H9 (cell line): Measurements from ENCODE around the gene TRPM1. TPM values are rescaled to one million over a fixed set of nuclear protein-coding genes. Genes with fewer than 3 reads are reported as not detected.

Experiments
- DNase-seq: peaks from one replicate; pipeline ENCODE4 v3.0.0-alpha.2; 2017
- H2AFZ ChIP-seq: one replicate; pipeline ENCODE4 v1.6.1; 2013; ENCODE audit warnings: mild to moderate bottlenecking, low read length, control low read depth, moderate library complexity
- H2AK5ac ChIP-seq: 2 replicates; pipeline ENCODE4 v1.6.1; 2013; ENCODE audit warnings: low read length, control low read depth, mixed read lengths; ENCODE audit not compliant: insufficient read length
- H2BK120ac ChIP-seq: one replicate; pipeline ENCODE4 v1.6.1; 2013; ENCODE audit warnings: low read depth, mild to moderate bottlenecking, low read length, control low read depth, inconsistent platforms; ENCODE audit not compliant: poor library complexity, severe bottlenecking
- H2BK12ac ChIP-seq: 2 replicates; pipeline ENCODE4 v1.6.1; 2013; ENCODE audit warnings: low read length, control low read depth, mixed read lengths, low read depth; ENCODE audit not compliant: insufficient read length
- H2BK15ac ChIP-seq: 2 replicates; pipeline ENCODE4 v1.6.1; 2013; ENCODE audit warnings: low read depth, low read length, control low read depth
- H2BK20ac ChIP-seq: one replicate; pipeline ENCODE4 v1.6.1; 2013; ENCODE audit warnings: low read depth, mild to moderate bottlenecking, low read length, control low read depth, inconsistent platforms; ENCODE audit not compliant: poor library complexity, severe bottlenecking
- H2BK5ac ChIP-seq: 2 replicates; pipeline ENCODE4 v1.6.1; 2013; ENCODE audit warnings: low read length, control low read depth, mixed read lengths; ENCODE audit not compliant: insufficient read length
- H3K14ac ChIP-seq: 2 replicates; pipeline ENCODE4 v1.6.1; 2013; ENCODE audit warnings: low read length, control low read depth; ENCODE audit not compliant: insufficient read depth
- H3K18ac ChIP-seq: 2 replicates; pipeline ENCODE4 v1.6.1; 2013; ENCODE audit warnings: low read depth, mild to moderate bottlenecking, mixed read lengths, low read length, control low read depth; ENCODE audit not compliant: insufficient read length
- H3K23ac ChIP-seq: 2 replicates; pipeline ENCODE4 v1.6.1; 2013; ENCODE audit warnings: low read length, control low read depth, mixed read lengths, low read depth; ENCODE audit not compliant: insufficient read length
- H3K23me2 ChIP-seq: 2 replicates; pipeline ENCODE4 v1.6.1; 2013; ENCODE audit warnings: low read depth, mild to moderate bottlenecking, mixed read lengths, low read length, control low read depth; ENCODE audit not compliant: insufficient read length, poor library complexity, severe bottlenecking
- H3K27ac ChIP-seq: 2 replicates; pipeline ENCODE4 v1.5.1; 2013; ENCODE audit warnings: low read length, control low read depth, mixed read lengths, low read depth; ENCODE audit not compliant: insufficient read length
- H3K27me3 ChIP-seq: 2 replicates; pipeline ENCODE4 v1.6.1; 2013; ENCODE audit warnings: low read length, control low read depth, inconsistent platforms; ENCODE audit not compliant: insufficient read depth
- H3K4ac ChIP-seq: 2 replicates; pipeline ENCODE4 v1.6.1; 2013; ENCODE audit warnings: low read depth, mild to moderate bottlenecking, control low read depth, inconsistent platforms, low read length, moderate library complexity
- H3K4me1 ChIP-seq: 2 replicates; pipeline ENCODE4 v1.6.1; 2013; ENCODE audit warnings: low read length, control low read depth, inconsistent platforms; ENCODE audit not compliant: insufficient read depth
- H3K4me2 ChIP-seq: 2 replicates; pipeline ENCODE4 v1.6.1; 2013; ENCODE audit warnings: low read length, control low read depth, mixed read lengths; ENCODE audit not compliant: insufficient read length, insufficient read depth
- H3K56ac ChIP-seq: 2 replicates; pipeline ENCODE4 v1.6.1; 2013; ENCODE audit warnings: low read depth, mild to moderate bottlenecking, mixed read lengths, low read length, control low read depth; ENCODE audit not compliant: insufficient read length
- H3K79me1 ChIP-seq: 2 replicates; pipeline ENCODE4 v1.6.1; 2013; ENCODE audit warnings: low read depth, mild to moderate bottlenecking, moderate library complexity, low read length, control low read depth, inconsistent platforms; ENCODE audit not compliant: insufficient read depth, poor library complexity, severe bottlenecking
- H3K79me2 ChIP-seq: 2 replicates; pipeline ENCODE4 v1.6.1; 2013; ENCODE audit warnings: low read length, control low read depth, inconsistent platforms; ENCODE audit not compliant: insufficient read depth
- H3K9ac ChIP-seq: 2 replicates; pipeline ENCODE4 v1.6.1; 2013; ENCODE audit warnings: low read length, control low read depth, mixed read lengths; ENCODE audit not compliant: insufficient read length; ENCODE audit errors: extremely low read depth
- H3K9me3 ChIP-seq: one replicate; pipeline ENCODE4 v1.6.1; 2013; ENCODE audit warnings: low read depth, low read length, inconsistent platforms; ENCODE audit not compliant: control insufficient read depth
- H3T11ph ChIP-seq: one replicate; pipeline ENCODE4 v1.6.1; 2013; ENCODE audit warnings: mild to moderate bottlenecking, low read length, control low read depth, inconsistent platforms
- H4K20me1 ChIP-seq: one replicate; pipeline ENCODE4 v1.6.1; 2013; ENCODE audit not compliant: control insufficient read depth, insufficient read length, insufficient read depth
- H4K5ac ChIP-seq: 2 replicates; pipeline ENCODE4 v1.6.1; 2013; ENCODE audit warnings: low read depth, mild to moderate bottlenecking, mixed read lengths, low read length, control low read depth; ENCODE audit not compliant: insufficient read length
- H4K8ac ChIP-seq: replicated peaks from 2 replicates; pipeline ENCODE4 v1.6.1; 2013; ENCODE audit warnings: low read length, control low read depth, mixed read lengths, low read depth; ENCODE audit not compliant: insufficient read length
- H4K91ac ChIP-seq: 2 replicates; pipeline ENCODE4 v1.6.1; 2013; ENCODE audit warnings: low read depth, mild to moderate bottlenecking, moderate library complexity, mixed read lengths, low read length, control low read depth; ENCODE audit not compliant: insufficient read length
- H3K27ac Mint-ChIP-seq, 3 experiments: 2 replicates in 2 of 3; 3 replicates in 1 of 3; pipeline ENCODE4 v1.8.0; 2020 to 2021; ENCODE audit warnings: mixed read lengths in 3 of 3, mild to moderate bottlenecking in 1 of 3, moderate library complexity in 1 of 3
- H3K27me3 Mint-ChIP-seq: 2 replicates; pipeline ENCODE4 v1.8.0; 2021; ENCODE audit warnings: low read depth, mild to moderate bottlenecking, moderate library complexity, mixed read lengths
- H3K36me3 Mint-ChIP-seq, 3 experiments: 2 replicates in 2 of 3; 3 replicates in 1 of 3; pipeline ENCODE4 v1.8.0; 2020 to 2021; ENCODE audit warnings: low read depth in 3 of 3, mixed read lengths in 3 of 3; ENCODE audit not compliant: insufficient read depth in 1 of 3
- H3K4me1 Mint-ChIP-seq, 2 experiments: 2 replicates each; pipeline ENCODE4 v1.8.0; 2020; ENCODE audit warnings: mixed read lengths in 2 of 2
- H3K4me3 Mint-ChIP-seq, 2 experiments: 2 replicates in 1 of 2; 3 replicates in 1 of 2; pipeline ENCODE4 v1.8.0; 2020 to 2021; ENCODE audit warnings: mild to moderate bottlenecking in 2 of 2, mixed read lengths in 2 of 2, moderate library complexity in 1 of 2
- H3K9me3 Mint-ChIP-seq, 2 experiments: 2 replicates in 1 of 2; 3 replicates in 1 of 2; pipeline ENCODE4 v1.8.0; 2020; ENCODE audit warnings: mild to moderate bottlenecking in 2 of 2, mixed read lengths in 2 of 2, moderate library complexity in 1 of 2
- WGBS: extraction: QIAGEN DNeasy Blood & Tissue Kit; methylation state at CpG from one replicate; pipeline ENCODE4 v1.1.7; 2013; ENCODE audit warnings: missing lambda C conversion rate, low lambda C conversion rate, mixed read lengths; ENCODE audit not compliant: insufficient read length; ENCODE audit errors: extremely low coverage; 5-methylcytosine and 5-hydroxymethylcytosine counted together
- total RNA-seq: library from RNA; stranded (reverse); gene quantifications from 2 replicates; pipeline ENCODE4 v1.2.1, GENCODE V29; 2021
- TF ChIP-seq, protein P1 (sequence below): fragments of 200-600 bp; sonication (generic); conservative IDR thresholded peaks from 3 replicates; pipeline ENCODE4 v1.8.0; 2021; ENCODE audit warnings: antibody characterized with exemption, mild to moderate bottlenecking

The TRPM1 gene
- total RNA-seq, 1 experiment from 2014 or later: not detected

- H2AFZ ChIP-seq: no peak overlapping the region
- no peaks in the 10 kb centered on the region for H4K20me1 ChIP-seq
- no peak overlapping the region for H3T11ph ChIP-seq
- H3K27me3 ChIP-seq: no peaks in the 10 kb centered on the region
- TF ChIP-seq, protein P1, sequence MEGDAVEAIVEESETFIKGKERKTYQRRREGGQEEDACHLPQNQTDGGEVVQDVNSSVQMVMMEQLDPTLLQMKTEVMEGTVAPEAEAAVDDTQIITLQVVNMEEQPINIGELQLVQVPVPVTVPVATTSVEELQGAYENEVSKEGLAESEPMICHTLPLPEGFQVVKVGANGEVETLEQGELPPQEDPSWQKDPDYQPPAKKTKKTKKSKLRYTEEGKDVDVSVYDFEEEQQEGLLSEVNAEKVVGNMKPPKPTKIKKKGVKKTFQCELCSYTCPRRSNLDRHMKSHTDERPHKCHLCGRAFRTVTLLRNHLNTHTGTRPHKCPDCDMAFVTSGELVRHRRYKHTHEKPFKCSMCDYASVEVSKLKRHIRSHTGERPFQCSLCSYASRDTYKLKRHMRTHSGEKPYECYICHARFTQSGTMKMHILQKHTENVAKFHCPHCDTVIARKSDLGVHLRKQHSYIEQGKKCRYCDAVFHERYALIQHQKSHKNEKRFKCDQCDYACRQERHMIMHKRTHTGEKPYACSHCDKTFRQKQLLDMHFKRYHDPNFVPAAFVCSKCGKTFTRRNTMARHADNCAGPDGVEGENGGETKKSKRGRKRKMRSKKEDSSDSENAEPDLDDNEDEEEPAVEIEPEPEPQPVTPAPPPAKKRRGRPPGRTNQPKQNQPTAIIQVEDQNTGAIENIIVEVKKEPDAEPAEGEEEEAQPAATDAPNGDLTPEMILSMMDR: no peak
- H3K9me3 Mint-ChIP-seq: no peaks in the 10 kb centered on the region
- H2BK12ac ChIP-seq: no peak overlapping the region
- no peak overlapping the region for H4K5ac ChIP-seq
- no peak overlapping the region for H3K9ac ChIP-seq
- no peak overlapping the region for H3K14ac ChIP-seq
- no peak overlapping the region for H3K4me2 ChIP-seq
- no peak overlapping the region for H3K18ac ChIP-seq
- no peak overlapping the region for H2BK15ac ChIP-seq
- no peaks in the 10 kb centered on the region for H3K23me2 ChIP-seq
- H4K91ac ChIP-seq: no peak overlapping the region
- WGBS: no CpG with 5 or more reads among the region's 6 CpGs
- H3K27ac Mint-ChIP-seq: no peak overlapping the region
- H3K27ac ChIP-seq: no peak overlapping the region
- no peak overlapping the region for H2BK120ac ChIP-seq
- no peaks in the 10 kb centered on the region; a peak in 1 of 7 replicates for H3K36me3 Mint-ChIP-seq
- no peak overlapping the region for H3K4ac ChIP-seq
- H3K23ac ChIP-seq: no peak overlapping the region
- DNase-seq: no peak
- no peaks in the 10 kb centered on the region for H3K9me3 ChIP-seq
- peaks cover 2% of the 10 kb centered on the region; the same call in 1 of the 2 replicates for H3K4me1 ChIP-seq
- H4K8ac ChIP-seq: no peak overlapping the region
- no peak overlapping the region for H2BK20ac ChIP-seq
- no peak overlapping the region for H3K56ac ChIP-seq
- no peaks in the 10 kb centered on the region for H3K79me1 ChIP-seq
- H3K4me1 Mint-ChIP-seq: peaks cover 18 to 19% of the 10 kb centered on the region in 2 experiments
- no peak overlapping the region; a peak in 1 of 5 replicates for H3K4me3 Mint-ChIP-seq
- H3K27me3 Mint-ChIP-seq: peaks cover 2% of the 10 kb centered on the region
- H2BK5ac ChIP-seq: no peak overlapping the region
- no peaks in the 10 kb centered on the region for H3K79me2 ChIP-seq
- H2AK5ac ChIP-seq: no peak overlapping the region
Measured at GRCh38 chr15:31104003-31104402, 2.5 kb upstream of the TRPM1 start.
